GM12892 (cell line): Measurements from ENCODE around the gene SMLR1.

Source experiments
- DNase-seq: peaks from one replicate; pipeline ENCODE4 v3.0.0; 2011; ENCODE audit not compliant: insufficient read length
- FAIRE-seq: peaks from 2 replicates; lab custom pipeline; 2011; peaks lifted over from hg19 to GRCh38; lab: Jason Lieb, UNC
- POLR2A ChIP-seq: IDR thresholded peaks from 2 replicates; pipeline ENCODE4 v1.6.1; 2011; ENCODE audit warnings: low read depth, low read length, control low read depth
- POLR2AphosphoS5 ChIP-seq: IDR thresholded peaks from 2 replicates; pipeline ENCODE4 v1.6.1; 2011; ENCODE audit warnings: low read depth, low read length, control low read depth
- TAF1 ChIP-seq: IDR thresholded peaks from 2 replicates; pipeline ENCODE4 v1.6.1; 2011; ENCODE audit warnings: low read depth, mild to moderate bottlenecking, control low read depth, low read length, borderline replicate concordance

The SMLR1 gene

DNA sequence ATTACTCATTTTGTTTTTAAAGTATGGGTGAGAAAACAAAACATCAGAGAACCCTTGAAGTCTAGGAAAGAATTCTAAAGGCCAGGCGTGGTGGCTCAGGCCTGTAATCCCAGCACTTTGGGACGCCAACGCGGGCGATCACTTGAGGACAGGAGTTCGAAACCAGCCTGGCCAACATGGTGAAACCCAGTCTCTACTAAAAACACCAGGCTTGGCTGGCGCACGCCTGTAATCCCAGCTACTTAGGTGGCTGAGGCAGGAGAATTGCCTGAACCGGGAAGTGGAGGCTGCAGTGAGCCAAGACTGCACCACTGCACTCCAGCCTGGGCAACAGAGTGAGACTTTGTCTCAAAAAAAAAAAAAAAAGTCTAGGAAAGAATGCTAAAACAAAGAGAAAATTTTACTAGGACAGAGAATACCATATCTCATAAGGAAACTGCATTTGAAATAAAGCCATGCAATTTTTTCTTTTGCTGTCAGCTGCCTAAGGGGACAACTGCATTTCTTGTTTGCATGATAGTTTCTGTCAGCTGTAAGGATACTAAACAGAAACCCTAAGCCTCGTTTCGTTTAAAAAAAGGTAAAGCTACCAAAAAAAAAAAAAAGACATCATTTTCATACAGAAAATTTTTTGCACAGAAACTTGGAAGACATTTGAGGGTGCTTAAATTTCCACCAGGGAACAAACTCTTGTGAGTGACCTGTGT is 32.1 kb downstream of the SMLR1 start:
- TF ChIP-seq POLR2AphosphoS5 (no peak), TAF1 (no peak)
- DNase-seq (no peak), FAIRE-seq (no peak)

DNA sequence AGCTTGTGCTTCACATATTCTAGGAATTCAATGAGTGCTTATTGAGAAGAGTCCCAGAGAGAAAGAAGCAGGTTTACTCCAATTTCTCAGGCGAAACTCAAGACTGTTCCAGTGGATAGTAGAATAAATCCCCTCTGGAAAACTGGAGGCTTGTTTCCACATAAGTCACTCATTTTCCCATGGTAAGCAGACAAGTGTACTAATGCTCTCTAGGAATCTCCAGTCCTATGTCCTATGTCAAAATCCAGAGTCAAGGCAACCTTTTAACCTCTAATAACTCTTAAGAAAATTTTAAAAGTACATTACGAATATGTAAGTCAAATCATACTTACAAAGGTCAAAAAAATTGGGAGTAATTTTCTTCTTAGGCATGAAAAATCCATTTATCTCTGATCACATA is 35.2 kb downstream of the SMLR1 start:
- TF ChIP-seq POLR2AphosphoS5 = no peak
- TF ChIP-seq POLR2A = no peak
- no peak for TF ChIP-seq TAF1
- FAIRE-seq = no peak

DNA sequence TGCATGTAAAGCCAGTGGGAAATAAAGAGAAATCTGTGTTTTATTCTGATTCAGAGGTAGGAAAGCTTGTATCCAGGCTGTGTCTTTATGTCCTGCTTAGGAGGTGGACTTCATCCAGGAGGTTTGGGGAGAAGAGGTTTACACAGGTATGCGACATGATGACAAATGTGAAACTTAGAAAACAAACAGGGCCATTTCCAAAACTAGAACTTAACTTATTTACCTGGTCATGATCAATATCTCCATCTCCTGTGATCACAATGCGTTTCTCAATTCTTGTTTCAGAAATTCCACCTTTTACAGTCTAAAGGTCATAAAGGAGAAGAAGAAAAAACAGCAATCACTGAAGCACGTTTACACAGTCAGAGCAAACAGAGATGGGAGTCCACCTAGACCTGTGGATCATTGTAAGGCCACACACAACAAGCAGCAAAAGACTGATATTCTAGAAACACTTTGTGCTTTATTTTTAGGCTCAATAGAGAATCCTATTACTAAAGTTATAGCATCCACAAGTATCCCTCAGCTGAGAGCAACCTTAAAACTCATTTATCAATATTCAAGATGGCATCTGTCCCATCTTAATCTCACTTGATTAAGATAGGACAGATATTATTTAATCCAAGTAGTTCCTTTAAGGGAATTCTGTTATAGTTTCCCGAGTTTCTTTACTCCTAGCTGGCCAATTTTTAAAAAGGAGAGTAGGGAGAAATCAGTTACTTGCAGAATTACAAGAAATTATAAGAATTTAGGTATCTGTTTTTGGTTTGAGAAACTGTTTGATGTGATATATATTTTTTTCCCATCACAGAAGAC is 36.4 kb downstream of the SMLR1 start:
- no peak for TF ChIP-seq POLR2AphosphoS5
- TF ChIP-seq TAF1 = no peak
- no peak for TF ChIP-seq POLR2A
- FAIRE-seq (peak; percentile 24), DNase-seq (no peak)

More for the DNA sequence above, 35.2 kb downstream of the SMLR1 start:
- DNase-seq = no peak

DNA sequence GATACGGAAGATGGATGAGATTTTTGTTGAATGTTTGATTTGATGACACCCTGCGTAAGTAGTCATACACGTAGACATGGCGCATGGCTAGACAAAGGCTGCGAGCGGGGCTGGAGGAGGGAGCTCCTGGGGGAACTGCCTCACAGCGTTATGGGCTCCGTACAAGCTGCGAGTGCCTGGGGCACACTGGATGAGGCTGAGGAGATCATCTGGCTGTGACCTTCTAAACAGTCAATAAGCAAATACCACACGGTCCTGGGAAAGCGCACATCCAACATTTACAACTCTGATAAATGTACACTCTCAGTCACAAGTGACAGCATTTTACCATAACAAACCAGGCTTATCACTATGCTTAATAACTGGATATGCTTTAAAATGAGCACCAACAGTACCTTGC is 37.1 kb downstream of the SMLR1 start:
- TF ChIP-seq TAF1 = no peak
- no peak for TF ChIP-seq POLR2A
- TF ChIP-seq POLR2AphosphoS5 = no peak
- DNase-seq (no peak), FAIRE-seq (no peak)

DNA sequence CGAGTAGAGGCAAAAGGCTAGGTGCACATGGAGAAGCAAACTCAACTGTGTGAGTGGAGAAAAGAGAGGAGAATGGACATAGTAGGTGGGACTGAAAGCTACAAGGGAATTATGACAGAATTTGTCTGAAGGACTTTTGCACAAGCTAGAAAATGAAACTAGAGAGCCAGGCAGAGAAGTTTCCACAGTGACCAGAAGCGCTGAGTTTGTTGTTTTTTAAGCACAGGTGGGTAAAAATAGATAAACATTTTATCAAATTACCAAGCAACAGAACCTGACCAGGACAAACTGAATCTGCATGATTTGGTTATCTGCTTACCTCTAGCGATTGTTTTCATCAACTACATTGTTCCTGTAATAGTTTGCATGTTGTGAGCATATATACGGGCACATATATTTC is 38.6 kb downstream of the SMLR1 start:
- TF ChIP-seq TAF1 (no peak), POLR2AphosphoS5 (no peak), POLR2A (no peak)
- FAIRE-seq (no peak), DNase-seq (no peak)

DNA sequence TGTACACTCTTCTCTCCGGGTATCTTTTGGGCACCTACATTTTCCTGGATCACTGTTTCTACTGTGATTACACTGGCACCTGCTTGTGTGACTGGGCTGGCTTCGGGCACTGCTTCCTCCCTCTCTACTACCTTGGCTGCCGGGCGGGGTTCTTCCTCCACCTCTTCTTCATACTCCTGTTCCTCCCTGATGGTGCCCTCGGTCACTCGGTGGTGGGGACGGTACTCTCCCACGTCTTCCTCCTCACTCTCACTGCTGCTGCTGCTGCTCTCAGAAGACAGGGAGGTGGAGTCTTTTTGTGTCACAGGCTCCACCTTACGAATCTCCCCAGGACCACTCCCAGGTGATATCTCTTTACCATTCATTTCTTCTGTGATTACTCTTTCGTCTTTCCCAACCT is 42.5 kb downstream of the SMLR1 start:
- no peak for TF ChIP-seq POLR2AphosphoS5
- no peak for TF ChIP-seq POLR2A
- TF ChIP-seq TAF1 = no peak
- no peak for DNase-seq

DNA sequence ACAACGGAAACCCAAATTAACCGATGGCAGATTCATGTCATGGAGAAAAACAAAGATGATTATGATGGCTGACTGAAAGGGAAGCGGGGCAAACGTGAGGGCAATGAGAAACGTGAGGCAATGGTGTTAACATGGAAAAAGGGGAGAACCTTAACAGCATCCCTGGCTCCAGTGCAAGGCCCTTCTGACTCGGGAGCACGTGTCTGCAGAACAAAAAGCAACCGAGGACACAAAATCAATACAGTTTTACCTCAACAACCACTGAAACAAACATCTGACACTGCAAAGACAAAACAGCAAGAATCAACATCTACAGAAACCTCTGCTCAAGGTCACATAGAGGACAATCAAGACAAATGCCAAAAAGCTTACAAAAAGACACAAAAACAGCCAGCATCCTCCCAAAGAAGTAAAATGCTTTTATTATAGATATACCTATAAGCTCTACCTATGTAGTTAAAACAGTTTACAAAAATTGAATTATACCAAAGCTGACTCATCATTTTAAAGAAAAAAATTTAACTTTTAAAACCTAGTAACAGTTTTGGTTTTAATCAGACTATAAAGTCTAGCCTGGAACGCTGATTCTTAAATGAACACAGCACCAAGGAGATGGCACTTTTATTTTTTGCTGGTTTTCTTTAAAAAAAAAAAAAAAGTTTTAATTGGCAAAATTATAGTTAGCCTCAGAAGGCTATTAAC is 43.1 kb downstream of the SMLR1 start:
- no peak for FAIRE-seq
- TF ChIP-seq POLR2A (no peak), TAF1 (no peak), POLR2AphosphoS5 (no peak)
- no peak for DNase-seq

More for the DNA sequence above, 42.5 kb downstream of the SMLR1 start:
- FAIRE-seq = no peak

DNA sequence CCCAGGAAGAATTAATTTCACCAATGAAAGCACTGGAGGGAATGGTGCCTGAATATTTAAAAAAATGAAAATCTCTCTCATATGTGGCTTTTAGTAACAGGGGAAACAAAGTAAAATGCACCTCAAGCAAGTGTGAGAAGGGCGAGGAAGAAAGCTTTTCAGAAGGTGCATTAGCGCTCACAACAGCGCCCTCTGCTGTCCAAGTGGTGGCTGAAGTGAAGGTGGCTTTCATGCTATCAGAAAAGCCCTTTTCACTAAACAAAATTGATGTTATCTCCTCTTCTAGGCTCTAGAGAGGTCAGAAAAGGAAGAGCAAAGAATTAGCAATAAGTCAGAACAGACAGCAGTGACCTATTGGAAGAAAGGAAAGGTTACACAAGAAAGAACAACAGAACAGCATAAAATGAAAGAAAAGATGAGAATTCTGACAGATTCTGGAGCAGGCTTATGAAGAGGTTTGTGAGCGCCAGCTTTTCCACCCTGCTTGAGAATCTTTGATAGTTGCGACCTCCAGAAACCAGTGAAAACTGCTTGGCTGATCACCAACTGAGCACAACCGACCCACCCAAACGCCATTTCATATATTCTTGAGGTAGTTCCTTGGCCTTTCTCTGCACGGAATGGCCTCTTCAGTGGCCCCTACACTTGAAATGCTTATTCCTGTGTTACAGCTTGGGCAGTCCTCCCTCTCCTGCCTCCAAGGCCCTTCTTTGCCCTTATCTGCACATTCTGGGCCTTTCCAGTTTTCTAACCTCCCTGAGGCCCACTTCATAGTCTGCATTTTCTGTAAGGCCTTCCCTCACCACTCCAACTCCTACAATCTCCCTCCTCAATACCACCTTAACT is 45.3 kb downstream of the SMLR1 start:
- FAIRE-seq (peak; percentile 73), DNase-seq (no peak)
- TF ChIP-seq POLR2AphosphoS5 = no peak

DNA sequence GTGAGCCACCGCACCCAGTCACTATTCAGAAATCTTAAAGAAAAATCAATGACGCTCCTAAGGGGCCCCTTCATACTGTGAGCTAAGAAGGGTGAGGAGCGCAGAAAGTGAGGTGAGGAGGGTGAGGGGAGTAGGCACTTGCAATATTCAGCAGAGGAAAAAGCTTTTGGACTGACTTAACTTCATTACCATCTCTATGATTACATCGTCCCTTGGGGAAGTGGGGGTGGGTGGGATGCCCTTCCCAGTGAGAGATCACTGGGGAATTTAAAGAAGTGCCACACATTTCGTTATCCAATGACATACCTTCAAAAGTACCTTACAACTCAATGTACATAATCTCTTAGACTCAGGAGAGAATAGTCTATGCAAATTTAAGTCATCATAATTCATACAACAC is 46.5 kb downstream of the SMLR1 start:
- FAIRE-seq (no peak), DNase-seq (no peak)
- no peak for TF ChIP-seq POLR2A
- TF ChIP-seq POLR2AphosphoS5 = no peak
- no peak for TF ChIP-seq TAF1

DNA sequence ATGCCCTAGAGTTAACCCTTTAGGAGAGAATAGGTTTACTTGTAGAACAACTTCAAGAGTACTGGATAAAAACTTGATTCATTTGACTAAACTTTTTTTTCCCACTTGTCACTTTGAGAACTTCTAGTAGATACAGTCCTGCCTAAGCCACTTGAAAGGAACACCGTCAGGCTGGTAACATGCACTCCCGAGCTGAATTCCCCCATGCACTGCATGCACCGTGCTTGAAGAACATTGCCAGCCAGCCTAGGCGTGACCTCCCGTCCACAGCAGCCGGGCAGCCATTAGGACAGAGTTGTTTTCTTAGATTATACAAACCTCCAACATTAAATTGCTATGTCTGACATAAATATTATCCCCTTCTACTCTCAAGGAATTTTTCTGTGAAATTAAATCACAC is 52.6 kb downstream of the SMLR1 start:
- DNase-seq (no peak), FAIRE-seq (no peak)
- TF ChIP-seq TAF1 = no peak
- TF ChIP-seq POLR2A = no peak
- TF ChIP-seq POLR2AphosphoS5 = no peak

DNA sequence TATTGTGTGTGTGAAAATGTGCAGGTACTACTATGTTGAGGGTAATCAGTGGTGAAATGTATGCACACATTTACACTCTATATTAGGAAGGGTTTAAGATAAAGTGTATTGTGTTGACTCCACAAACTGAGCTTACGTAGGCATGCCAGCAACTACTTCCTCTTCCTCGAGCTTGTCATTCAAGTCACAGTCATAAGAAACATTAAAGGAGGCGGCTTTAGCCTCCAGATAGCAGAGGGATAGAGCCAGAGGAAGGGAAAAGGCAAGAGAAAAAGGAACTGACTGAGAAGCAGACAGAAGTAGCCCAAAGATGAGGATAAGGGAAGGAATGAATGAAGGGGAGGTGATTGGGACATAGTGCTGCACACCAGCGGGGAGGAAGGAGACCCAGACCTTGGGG is 55.2 kb downstream of the SMLR1 start:
- FAIRE-seq (no peak), DNase-seq (no peak)
- no peak for TF ChIP-seq TAF1
- no peak for TF ChIP-seq POLR2A
- TF ChIP-seq POLR2AphosphoS5 = no peak
